HepG2 (cell line): ENCODE results near the gene FHIT. TPM values are rescaled to one million over a fixed set of nuclear protein-coding genes. Genes with fewer than 3 reads are reported as not detected.

ENCODE experiments used
- ATAC-seq: fragments of 200-7000 bp; cut with Tn5 transposase; 3 replicates; pipeline ENCODE4 v1.9.1; 2020; ENCODE audit warnings: mild to moderate bottlenecking, moderate library complexity
- BruUV-seq: library from RNA; stranded (reverse); fragments of 400-500 nt; replicated peaks from 2 replicates; lab custom pipeline; 2021; lab: Mats Ljungman, UMichigan
- CTCF ChIA-PET: fragments of 300-600 bp; formaldehyde crosslinking; extraction: SDS; loops from one replicate; lab custom pipeline; 2021; ENCODE audit warnings: low total read pairs, inconsistent platforms, low intra/inter-chr PET ratio; lab: Yijun Ruan, JAX
- POLR2A ChIA-PET: fragments of 350-600 bp; sonication (Branson Sonifier 250); formaldehyde crosslinking; loops from one replicate; lab custom pipeline; 2020; ENCODE audit warnings: antibody characterized with exemption, inconsistent platforms; lab: Yijun Ruan, JAX
- DNase-seq: peaks from one replicate; pipeline ENCODE4 v3.0.0-alpha.2; 2015; ENCODE audit warnings: low spot score
- FAIRE-seq: peaks from 3 replicates; lab custom pipeline; 2011; peaks lifted over from hg19 to GRCh38; lab: Jason Lieb, UNC
- H2AFZ ChIP-seq: one replicate; pipeline ENCODE4 v1.6.1; 2011; ENCODE audit warnings: low read length, inconsistent platforms
- H3K27ac ChIP-seq: fragments of 300-600 bp; 3 replicates; pipeline ENCODE4 v1.8.0; 2011; ENCODE audit warnings: mixed run types, mild to moderate bottlenecking, mixed read lengths, low read length, inconsistent platforms; ENCODE audit not compliant: insufficient read depth; ENCODE audit errors: extremely low read length
- H3K27me3 ChIP-seq, 2 experiments: fragments of 200-600 bp in 1 of 2; 2 replicates in 1 of 2; 3 replicates in 1 of 2; pipeline versions ENCODE4 v1.6.0 to v1.8.0; 2011; ENCODE audit warnings: low read length in 2 of 2, mild to moderate bottlenecking in 2 of 2, moderate library complexity in 2 of 2, inconsistent platforms in 1 of 2; ENCODE audit not compliant: insufficient read depth in 2 of 2, control insufficient read depth in 1 of 2
- H3K36me3 ChIP-seq, 2 experiments: fragments of 200-600 bp in 1 of 2; replicated peaks in 1 of 2; 2 replicates in 1 of 2; 3 replicates in 1 of 2; pipeline versions ENCODE4 v1.5.1 to v1.8.0; 2011; ENCODE audit warnings: low read length in 2 of 2, inconsistent platforms in 1 of 2; ENCODE audit not compliant: insufficient read depth in 2 of 2, control insufficient read depth in 1 of 2
- H3K4me1 ChIP-seq: 2 replicates; pipeline ENCODE4 v1.5.1; 2012; ENCODE audit warnings: low read length, inconsistent platforms; ENCODE audit not compliant: insufficient read depth
- H3K4me2 ChIP-seq: 2 replicates; pipeline ENCODE4 v1.6.0; 2011; ENCODE audit warnings: low read depth, low read length, inconsistent platforms
- H3K4me3 ChIP-seq, 3 experiments: fragments of 200-600 bp in 1 of 3; sonication (generic), shearing (Covaris generic) in 1 of 3; replicated peaks in 1 of 3; 2 replicates each; pipeline ENCODE4 v1.5.1; 2011 to 2016; ENCODE audit warnings: low read length in 3 of 3, inconsistent platforms in 2 of 3, low read depth in 2 of 3, mild to moderate bottlenecking in 2 of 3, control low read depth in 1 of 3, mixed read lengths in 1 of 3; ENCODE audit not compliant: insufficient read depth in 1 of 3
- H3K79me2 ChIP-seq: one replicate; pipeline ENCODE4 v1.6.1; 2011; ENCODE audit warnings: low read length, inconsistent platforms; ENCODE audit not compliant: insufficient read depth
- H3K9ac ChIP-seq: 2 replicates; pipeline ENCODE4 v1.6.0; 2011; ENCODE audit warnings: mild to moderate bottlenecking, low read depth, low read length, inconsistent platforms; ENCODE audit not compliant: insufficient read depth
- H3K9me3 ChIP-seq: 2 replicates; pipeline ENCODE4 v1.5.1; 2012; ENCODE audit warnings: mild to moderate bottlenecking, low read length
- H4K20me1 ChIP-seq: 2 replicates; pipeline ENCODE4 v1.6.0; 2011; ENCODE audit warnings: inconsistent platforms, mild to moderate bottlenecking, low read length, moderate library complexity; ENCODE audit not compliant: insufficient read depth
- ADNP ChIP-seq: sonication (generic); formaldehyde crosslinking; IDR thresholded peaks from 2 replicates; pipeline ENCODE4 v1.4.0; 2020; ENCODE audit warnings: missing genetic modification reagents
- ATM ChIP-seq: fragments of 450-650 bp; IDR thresholded peaks from 2 replicates; pipeline ENCODE4 v1.7.1; 2017; ENCODE audit warnings: mild to moderate bottlenecking, borderline replicate concordance
- NCOA5 ChIP-seq: sonication (generic); formaldehyde crosslinking; IDR thresholded peaks from 2 replicates; pipeline ENCODE4 v1.4.0; 2020; ENCODE audit warnings: missing genetic modification reagents
- NFRKB ChIP-seq: fragments of 450-650 bp; IDR thresholded peaks from 2 replicates; pipeline ENCODE4 v1.6.1; 2017
- NR3C1 ChIP-seq: sonication (generic); formaldehyde crosslinking; IDR thresholded peaks from 2 replicates; pipeline ENCODE4 v1.4.0; 2020; ENCODE audit warnings: missing genetic modification reagents
- PHF5A ChIP-seq: IDR thresholded peaks from one replicate; pipeline ENCODE4 v1.6.1; 2018; ENCODE audit warnings: low read depth, missing genetic modification reagents; ENCODE audit not compliant: unreplicated experiment
- STAT6 ChIP-seq: sonication (generic); formaldehyde crosslinking; IDR thresholded peaks from 2 replicates; pipeline ENCODE4 v1.4.0; 2020; ENCODE audit warnings: missing genetic modification reagents, mild to moderate bottlenecking, borderline replicate concordance
- TP53 ChIP-seq: sonication (generic); formaldehyde crosslinking; conservative IDR thresholded peaks from 2 replicates; pipeline ENCODE4 v1.4.0; 2020; ENCODE audit warnings: missing genetic modification reagents
- ZBED4 ChIP-seq: sonication (generic); formaldehyde crosslinking; IDR thresholded peaks from 2 replicates; pipeline ENCODE4 v1.4.0; 2020; ENCODE audit warnings: missing genetic modification reagents, borderline replicate concordance
- ZKSCAN5 ChIP-seq: sonication (generic); formaldehyde crosslinking; IDR thresholded peaks from 2 replicates; pipeline ENCODE4 v1.5.1; 2020; ENCODE audit warnings: mild to moderate bottlenecking, missing genetic modification reagents
- ZNF274 ChIP-seq: sonication (generic); formaldehyde crosslinking; IDR thresholded peaks from 2 replicates; pipeline ENCODE4 v1.5.1; 2020; ENCODE audit warnings: mild to moderate bottlenecking, missing genetic modification reagents
- ZNF574 ChIP-seq: sonication (generic); formaldehyde crosslinking; IDR thresholded peaks from 2 replicates; pipeline ENCODE4 v1.4.0; 2020; ENCODE audit warnings: missing genetic modification reagents
- ZNF775 ChIP-seq: sonication (generic); formaldehyde crosslinking; IDR thresholded peaks from 2 replicates; pipeline ENCODE4 v1.4.0; 2020; ENCODE audit warnings: missing genetic modification reagents, mild to moderate bottlenecking, moderate library complexity, borderline replicate concordance
- ZNF784 ChIP-seq: sonication (generic); formaldehyde crosslinking; IDR thresholded peaks from 2 replicates; pipeline ENCODE4 v1.5.1; 2020; ENCODE audit warnings: missing genetic modification reagents, mild to moderate bottlenecking, borderline replicate concordance
- WGBS: methylation state at CpG from one replicate; pipeline ENCODE4 v1.1.6; 2017; ENCODE audit warnings: low lambda C conversion rate; 5-methylcytosine and 5-hydroxymethylcytosine counted together
- in situ Hi-C: cut with HindIII; loops from 2 replicates; pipeline ENCODE4 v1.10.0; 2017; ENCODE audit warnings: low pct_unique_long_range_greater_than_20kb; ENCODE audit not compliant: extremely low pct_ligation_motif_present
- intact Hi-C: fragments of 100-400 bp; cut with micrococcal nuclease; formaldehyde crosslinking; loops from one replicate; pipeline ENCODE4 v1.10.0; 2022; ENCODE audit not compliant: unreplicated experiment
- polyA plus RNA-seq, 8 experiments: library from polyadenylated mRNA; depleted of rRNA in 3 of 8; stranded (reverse) in 7 of 8; unstranded in 1 of 8; fragments of >200 nt; fragmentation: Illumina TruSeq in 4 of 8; extraction: Trizol in 4 of 8; gene quantifications; 2 replicates each; pipeline versions ENCODE4 v1.2.1 to v1.2.3, GENCODE V29; 2011 to 2016; ENCODE audit warnings: low read depth in 4 of 8, missing spikeins in 1 of 8, mixed read lengths in 1 of 8; ENCODE audit not compliant: insufficient read depth in 1 of 8
- total RNA-seq, 5 experiments: library from RNA; depleted of rRNA; stranded (reverse); fragments of >200 nt; fragmentation: Illumina TruSeq; extraction: Trizol; gene quantifications; 2 replicates each; pipeline ENCODE4 v1.2.3, GENCODE V29; 2016; ENCODE audit warnings: low read depth in 1 of 5

FHIT gene
- total and polyA plus RNA-seq, 2 of the 13 experiments (the other 11 are each of a cell fraction or from before 2014, with no cell fraction given) = 4.0 to 4.6 TPM

- TF ChIP-seq TP53 (CRISPR knock-in tag) (no peak), ATM (no peak), STAT6 (CRISPR knock-in tag) (no peak)
Observed at GRCh38 chr3:61257148-61257547, 5.9 kb upstream of the FHIT start (continued).

GRCh38 chr3:61253756-61254155, 2.5 kb upstream of the FHIT start:
- Histone ChIP-seq H3K4me3 (no peak overlapping the region), H3K36me3 (no peaks in the 10 kb centered on the region), H3K4me1 (peaks cover 23% of the 10 kb centered on the region), H4K20me1 (no peaks in the 10 kb centered on the region), H3K27me3 (no peaks in the 10 kb centered on the region), H3K9ac (no peak overlapping the region), H3K27ac (no peak overlapping the region), H3K9me3 (no peaks in the 10 kb centered on the region), H2AFZ (no peak overlapping the region), H3K4me2 (no peak overlapping the region), H3K79me2 (no peaks in the 10 kb centered on the region)
- intact Hi-C loops = loop anchor here (5.0 to 10.0 kb wide), 4 partner anchors 119 to 496 kb away; no protein-coding TSS in a partner anchor
- no TSS peak for BruUV-seq
- DNase-seq (no peak), FAIRE-seq (no peak), ATAC-seq (no peak)
- CTCF ChIA-PET = no interaction called here
- WGBS = 63% methylated on average over 3 of the region's 3 CpGs
- in situ Hi-C loops = no loop called here
- POLR2A ChIA-PET = no interaction called here
- TF ChIP-seq NCOA5 (CRISPR knock-in tag) = no peak
- no peak for TF ChIP-seq ZKSCAN5 (CRISPR knock-in tag)
- TF ChIP-seq PHF5A (CRISPR knock-in tag) = no peak
- TF ChIP-seq NR3C1 (CRISPR knock-in tag) = no peak
- TF ChIP-seq ADNP (CRISPR knock-in tag) = no peak
- TF ChIP-seq ZNF784 (CRISPR knock-in tag) = no peak
- no peak for TF ChIP-seq NFRKB
- no peak for TF ChIP-seq ZNF274
- TF ChIP-seq ZNF775 (CRISPR knock-in tag) = no peak
- no peak for TF ChIP-seq ZNF574 (CRISPR knock-in tag)
- TF ChIP-seq ZBED4 = no peak
